ENCODE results near the gene CDK7. TPM values are rescaled to one million over a fixed set of nuclear protein-coding genes. Genes with fewer than 3 reads are reported as not detected.

CDK7 gene
- total and polyA plus RNA-seq, 4 donors = 6.9 to 15.0 (median 7.9) TPM

- no peaks in the 10 kb centered on the region for H3K9me3 ChIP-seq (ENCODE audit: control insufficient read depth in 4 of 4, low read length in 3 of 4)
- WGBS = 96% methylated on average over 1 of the region's 1 CpG
- H3K9ac ChIP-seq (ENCODE audit: low read depth in 1 of 2, low read length in 2 of 2) = no peak overlapping the region
- H3K4me3 ChIP-seq (ENCODE audit: low read depth in 1 of 3, low read length in 3 of 3) = no peak overlapping the region
- no peak for DNase-seq (ENCODE audit: low spot score)
- H3K4me1 ChIP-seq (ENCODE audit: control insufficient read depth in 4 of 4, insufficient read depth in 4 of 4, low read length in 3 of 4) = no peaks in the 10 kb centered on the region
- no peaks in the 10 kb centered on the region for H3K27me3 ChIP-seq (ENCODE audit: control insufficient read depth in 4 of 4, insufficient read depth in 4 of 4, low read length in 3 of 4)
- no peaks in the 10 kb centered on the region for H3K36me3 ChIP-seq (ENCODE audit: control insufficient read depth in 4 of 4, insufficient read depth in 3 of 4, low read depth in 1 of 4, low read length in 3 of 4)
- TF ChIP-seq ATF3 (IDR thresholded peaks at IDR 0.05) (no peak), SP1 (IDR thresholded peaks at IDR 0.05) (no peak), FOXA2 (IDR thresholded peaks at IDR 0.05) (no peak), GABPA (IDR thresholded peaks at IDR 0.05 in 1 of 2, conservative IDR thresholded peaks at IDR 0.05 in 1 of 2) (no peak), MAX (IDR thresholded peaks at IDR 0.05) (no peak), FOXA1 (IDR thresholded peaks at IDR 0.05) (no peak), REST (IDR thresholded peaks at IDR 0.05) (no peak), HNF4G (IDR thresholded peaks at IDR 0.05) (no peak), YY1 (IDR thresholded peaks at IDR 0.05) (no peak), NR2F2 (IDR thresholded peaks at IDR 0.05) (no peak), TAF1 (conservative IDR thresholded peaks at IDR 0.05) (no peak), EGR1 (IDR thresholded peaks at IDR 0.05; ENCODE audit: low read depth in 2 of 2) (no peak), RAD21 (IDR thresholded peaks at IDR 0.05) (no peak), HNF4A (conservative IDR thresholded peaks at IDR 0.05) (no peak), JUND (IDR thresholded peaks at IDR 0.05) (no peak), CTCF (IDR thresholded peaks at IDR 0.05; ENCODE audit: low read depth, low read length, missing input control) (no peak), RXRA (IDR thresholded peaks at IDR 0.05) (no peak), ZBTB33 (IDR thresholded peaks at IDR 0.05) (no peak)
- H3K27ac ChIP-seq (ENCODE audit: low read depth in 1 of 2, low read length in 2 of 2) = no peak overlapping the region
Observed at GRCh38 chr5:69202497-69202896, 32.2 kb upstream of the CDK7 start.

Data from liver (tissue), 9 donors.